ENCODE data around the gene SMIM33.
"Not testable (repeated sequence)": the region's sequence is repeated elsewhere in the genome, so short reads cannot be mapped to it uniquely, and the experiment has no call there.

SMIM33 gene

DNA sequence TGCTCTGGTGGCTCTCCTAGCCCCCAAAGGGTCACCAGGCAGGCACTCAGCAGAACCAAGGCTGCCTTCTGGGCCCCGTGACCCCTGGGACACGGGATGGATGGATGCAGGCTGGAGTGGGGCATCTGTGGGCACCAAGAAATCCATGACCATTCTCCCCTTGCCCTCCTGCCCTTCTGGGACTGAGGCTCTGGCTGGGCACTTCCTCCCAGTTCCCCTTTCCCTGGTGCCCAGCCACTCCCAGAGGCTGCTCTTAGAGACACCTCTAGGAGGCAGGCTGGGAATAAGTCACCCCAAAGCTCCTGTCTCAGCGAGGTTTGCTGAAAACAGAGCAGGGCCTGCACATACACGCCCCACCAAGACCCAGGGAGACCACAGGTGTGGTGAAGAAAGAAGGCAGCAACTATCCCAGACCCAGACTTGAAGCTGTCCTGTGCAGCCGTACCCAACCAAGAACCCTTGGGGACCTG lies 10.8 kb downstream of the SMIM33 start:
- peaks cover 31% of the 10 kb centered on the region for H3K4me1 ChIP-seq (ENCODE audit: control insufficient read depth, insufficient read depth, low read length, poor library complexity, severe bottlenecking)
- DNase-seq: no peak
- peak overlapping the region; percentile 58 for H3K4me3 ChIP-seq (ENCODE audit: insufficient read depth, low read depth, low read length, poor library complexity, severe bottlenecking)
- peak overlapping the region; percentile 84 for H3K27ac ChIP-seq (ENCODE audit: insufficient read depth, low read length, poor library complexity, severe bottlenecking)
- peaks cover 23% of the 10 kb centered on the region for H3K36me3 ChIP-seq (ENCODE audit: control insufficient read depth, insufficient read depth, low read length)
- no peaks in the 10 kb centered on the region for H3K9me3 ChIP-seq (ENCODE audit: control insufficient read depth, low read length)
- H3K27me3 ChIP-seq (replicated peaks; ENCODE audit: control insufficient read depth, insufficient read depth, low read length, poor library complexity, severe bottlenecking): no peaks in the 10 kb centered on the region

DNA sequence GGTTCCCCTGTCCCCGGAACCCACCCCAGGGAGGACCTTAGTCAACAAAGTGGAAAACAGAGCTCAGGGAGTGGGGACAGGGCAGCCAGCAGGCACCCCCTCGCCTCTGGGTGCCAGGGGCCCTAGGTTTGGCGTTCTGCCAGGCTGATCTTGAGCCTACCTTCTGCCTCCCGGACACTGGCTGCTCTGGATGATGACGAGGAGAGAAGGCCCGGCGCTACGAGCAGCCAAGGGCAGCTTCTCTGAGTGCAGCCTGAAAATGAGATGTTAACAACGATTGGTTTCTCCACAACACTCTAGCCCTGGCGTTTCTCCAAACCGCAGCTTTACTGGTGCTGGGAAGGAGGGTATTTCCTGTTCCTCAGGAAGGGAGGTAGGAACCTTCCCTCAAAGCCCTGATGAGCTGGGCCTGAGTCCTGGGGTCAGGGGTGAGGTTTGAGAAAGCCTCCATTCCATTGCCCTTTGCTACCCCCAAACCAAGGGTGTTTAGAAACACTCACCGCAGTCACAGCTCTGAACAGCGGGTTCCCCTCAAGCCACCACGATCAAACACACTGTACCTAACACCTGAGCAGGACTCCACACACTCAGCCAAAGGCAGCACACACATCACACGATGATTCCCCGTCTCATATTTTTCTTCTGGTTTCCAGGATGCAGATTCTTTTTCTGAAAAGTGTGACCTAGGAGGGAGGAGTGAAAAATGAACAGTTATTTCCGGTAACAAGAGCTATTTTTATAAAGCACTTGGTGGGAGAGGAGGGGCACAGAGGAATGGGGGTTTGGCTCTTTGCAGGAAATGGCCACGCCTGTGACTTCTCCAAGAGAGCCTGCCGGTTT lies 11.5 kb downstream of the SMIM33 start, which contains the start of gene STING1:
STING1 (minus strand) TSS at position 709 of the 840 bp plus-strand sequence. CDS start 1,054 bp downstream, outside the sequence.
- Histone ChIP-seq H3K27me3 (replicated peaks; ENCODE audit: control insufficient read depth, insufficient read depth, low read length, poor library complexity, severe bottlenecking) (no peaks in the 10 kb centered on the region), H3K4me3 (ENCODE audit: insufficient read depth, low read depth, low read length, poor library complexity, severe bottlenecking) (peak within 1 kb of the TSS; percentile 58), H3K4me1 (ENCODE audit: control insufficient read depth, insufficient read depth, low read length, poor library complexity, severe bottlenecking) (peaks cover 31% of the 10 kb centered on the region), H3K9me3 (ENCODE audit: control insufficient read depth, low read length) (no peaks in the 10 kb centered on the region), H3K27ac (ENCODE audit: insufficient read depth, low read length, poor library complexity, severe bottlenecking) (peak within 1 kb of the TSS; percentile 84), H3K36me3 (ENCODE audit: control insufficient read depth, insufficient read depth, low read length) (peaks cover 18% of the 10 kb centered on the region)
- peak; percentile 45 to 64 (median 56) for DNase-seq

DNA sequence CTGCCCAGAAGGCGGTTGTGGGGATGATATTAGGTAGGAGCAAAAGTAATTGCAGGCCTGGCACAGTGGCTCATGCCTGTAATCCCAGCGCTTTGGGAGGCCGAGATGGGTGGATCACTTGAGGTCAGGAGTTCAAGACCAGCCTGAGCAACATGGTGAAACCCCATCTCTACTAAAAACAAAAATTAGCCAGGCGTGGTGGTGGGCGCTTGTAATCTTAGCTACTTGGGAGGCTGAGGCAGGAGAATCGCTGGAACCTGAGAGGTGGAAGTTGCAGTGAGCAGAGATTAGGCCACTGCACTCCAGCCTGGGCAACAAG lies 12.0 kb downstream of the SMIM33 start:
- Histone ChIP-seq H3K36me3 (ENCODE audit: control insufficient read depth, insufficient read depth, low read length) (peaks cover 12% of the 10 kb centered on the region), H3K4me3 (ENCODE audit: insufficient read depth, low read depth, low read length, poor library complexity, severe bottlenecking) (peak overlapping the region; percentile 58), H3K27ac (ENCODE audit: insufficient read depth, low read length, poor library complexity, severe bottlenecking) (peak overlapping the region; percentile 84), H3K4me1 (ENCODE audit: control insufficient read depth, insufficient read depth, low read length, poor library complexity, severe bottlenecking) (peaks cover 31% of the 10 kb centered on the region)
- H3K9me3 ChIP-seq (ENCODE audit: control insufficient read depth, low read length); H3K27me3 ChIP-seq (replicated peaks; ENCODE audit: control insufficient read depth, insufficient read depth, low read length, poor library complexity, severe bottlenecking); DNase-seq: not testable (repeated sequence)

GRCh38 chr5:139486201-139486600 lies 15.4 kb downstream of the SMIM33 start:
- no peaks in the 10 kb centered on the region for H3K36me3 ChIP-seq (ENCODE audit: control insufficient read depth, insufficient read depth, low read length)
- no peak overlapping the region for H3K4me3 ChIP-seq (ENCODE audit: insufficient read depth, low read depth, low read length, poor library complexity, severe bottlenecking)
- H3K27ac ChIP-seq (ENCODE audit: insufficient read depth, low read length, poor library complexity, severe bottlenecking): no peak overlapping the region
- no peaks in the 10 kb centered on the region for H3K27me3 ChIP-seq (replicated peaks; ENCODE audit: control insufficient read depth, insufficient read depth, low read length, poor library complexity, severe bottlenecking)
- H3K4me1 ChIP-seq (ENCODE audit: control insufficient read depth, insufficient read depth, low read length, poor library complexity, severe bottlenecking): peaks cover 16% of the 10 kb centered on the region
- no peak for DNase-seq
- no peaks in the 10 kb centered on the region for H3K9me3 ChIP-seq (ENCODE audit: control insufficient read depth, low read length)

GRCh38 chr5:139488260-139488659 lies 17.5 kb downstream of the SMIM33 start:
- Histone ChIP-seq H3K4me3 (ENCODE audit: insufficient read depth, low read depth, low read length, poor library complexity, severe bottlenecking) (no peak overlapping the region), H3K9me3 (ENCODE audit: control insufficient read depth, low read length) (no peaks in the 10 kb centered on the region), H3K4me1 (ENCODE audit: control insufficient read depth, insufficient read depth, low read length, poor library complexity, severe bottlenecking) (peaks cover 6% of the 10 kb centered on the region), H3K27ac (ENCODE audit: insufficient read depth, low read length, poor library complexity, severe bottlenecking) (no peak overlapping the region), H3K27me3 (replicated peaks; ENCODE audit: control insufficient read depth, insufficient read depth, low read length, poor library complexity, severe bottlenecking) (no peaks in the 10 kb centered on the region), H3K36me3 (ENCODE audit: control insufficient read depth, insufficient read depth, low read length) (no peaks in the 10 kb centered on the region)
- DNase-seq: no peak

DNA sequence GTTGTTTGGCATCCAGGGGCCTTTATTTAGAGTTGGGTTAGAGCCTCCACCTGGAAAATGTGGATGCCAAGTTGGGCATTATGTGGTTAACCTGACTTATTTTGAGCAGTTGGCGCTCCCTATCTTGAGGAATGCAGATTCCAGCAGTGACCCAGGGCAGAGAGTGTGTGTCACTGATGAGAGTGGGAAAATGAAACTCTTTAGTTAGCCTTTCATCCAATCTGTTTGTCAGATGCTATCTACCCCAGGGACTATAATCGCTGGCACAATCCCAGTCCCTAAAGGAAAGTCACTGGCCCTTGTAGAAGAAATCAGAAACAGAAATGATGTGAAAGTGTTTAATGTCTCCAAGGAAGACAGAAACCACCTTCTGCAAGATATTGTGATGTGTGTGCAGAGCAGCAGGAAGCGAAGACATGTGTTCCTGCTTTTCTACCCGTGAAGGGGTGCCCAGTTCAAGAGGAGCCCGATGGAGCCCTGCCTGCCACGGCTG lies 21.9 kb downstream of the SMIM33 start:
- Histone ChIP-seq H3K36me3 (ENCODE audit: control insufficient read depth, insufficient read depth, low read length) (no peaks in the 10 kb centered on the region), H3K27me3 (replicated peaks; ENCODE audit: control insufficient read depth, insufficient read depth, low read length, poor library complexity, severe bottlenecking) (no peaks in the 10 kb centered on the region), H3K27ac (ENCODE audit: insufficient read depth, low read length, poor library complexity, severe bottlenecking) (no peak overlapping the region), H3K4me1 (ENCODE audit: control insufficient read depth, insufficient read depth, low read length, poor library complexity, severe bottlenecking) (peaks cover 4% of the 10 kb centered on the region), H3K9me3 (ENCODE audit: control insufficient read depth, low read length) (no peaks in the 10 kb centered on the region), H3K4me3 (ENCODE audit: insufficient read depth, low read depth, low read length, poor library complexity, severe bottlenecking) (no peak overlapping the region)
- DNase-seq: no peak

DNA sequence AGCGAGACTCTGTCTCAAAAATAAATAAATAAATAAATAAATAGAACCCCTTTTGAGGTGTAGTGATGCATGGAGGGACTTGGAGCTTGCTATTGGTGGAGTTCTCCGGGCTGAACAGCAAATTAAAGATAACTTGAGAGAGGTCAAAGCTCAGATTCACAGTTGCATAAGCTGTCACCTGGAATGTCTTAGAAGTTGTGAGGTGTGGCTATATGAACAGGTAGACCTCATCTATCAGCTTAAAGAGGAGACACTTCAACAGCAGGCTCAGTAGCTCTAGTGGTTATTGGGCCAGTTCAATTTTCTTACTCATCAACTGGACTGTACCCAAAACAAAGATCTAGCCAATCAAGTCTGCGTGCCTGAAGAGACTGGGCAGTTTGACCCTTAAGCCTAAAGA lies 23.5 kb downstream of the SMIM33 start:
- Histone ChIP-seq H3K4me1 (ENCODE audit: control insufficient read depth, insufficient read depth, low read length, poor library complexity, severe bottlenecking) (no peaks in the 10 kb centered on the region), H3K36me3 (ENCODE audit: control insufficient read depth, insufficient read depth, low read length) (no peaks in the 10 kb centered on the region), H3K27me3 (replicated peaks; ENCODE audit: control insufficient read depth, insufficient read depth, low read length, poor library complexity, severe bottlenecking) (no peaks in the 10 kb centered on the region), H3K9me3 (ENCODE audit: control insufficient read depth, low read length) (no peaks in the 10 kb centered on the region), H3K27ac (ENCODE audit: insufficient read depth, low read length, poor library complexity, severe bottlenecking) (no peak overlapping the region), H3K4me3 (ENCODE audit: insufficient read depth, low read depth, low read length, poor library complexity, severe bottlenecking) (no peak overlapping the region)
- no peak for DNase-seq

DNA sequence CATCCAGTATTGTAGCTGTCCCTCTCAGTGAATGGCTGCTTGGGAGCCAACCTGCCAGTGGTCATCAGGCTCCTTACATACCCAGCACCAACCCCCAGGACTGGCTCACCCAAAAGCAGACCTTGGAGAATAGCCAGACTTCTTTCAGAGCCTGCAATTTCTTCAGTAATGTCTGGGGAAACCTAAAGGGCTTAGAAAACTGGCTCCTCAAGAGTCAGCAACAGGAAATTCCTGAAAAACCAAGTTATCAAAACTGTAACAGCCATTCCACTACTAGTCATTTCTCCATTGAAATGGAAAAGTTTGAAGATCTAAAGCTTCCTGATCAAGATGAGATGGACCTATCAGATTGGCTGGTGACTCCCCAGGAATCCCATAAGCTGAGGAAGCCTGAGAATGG lies 24.0 kb downstream of the SMIM33 start:
- H3K27ac ChIP-seq (ENCODE audit: insufficient read depth, low read length, poor library complexity, severe bottlenecking): no peak overlapping the region
- no peaks in the 10 kb centered on the region for H3K36me3 ChIP-seq (ENCODE audit: control insufficient read depth, insufficient read depth, low read length)
- DNase-seq: no peak
- H3K4me3 ChIP-seq (ENCODE audit: insufficient read depth, low read depth, low read length, poor library complexity, severe bottlenecking): no peak overlapping the region
- no peaks in the 10 kb centered on the region for H3K4me1 ChIP-seq (ENCODE audit: control insufficient read depth, insufficient read depth, low read length, poor library complexity, severe bottlenecking)
- H3K9me3 ChIP-seq (ENCODE audit: control insufficient read depth, low read length): no peaks in the 10 kb centered on the region
- H3K27me3 ChIP-seq (replicated peaks; ENCODE audit: control insufficient read depth, insufficient read depth, low read length, poor library complexity, severe bottlenecking): no peaks in the 10 kb centered on the region

DNA sequence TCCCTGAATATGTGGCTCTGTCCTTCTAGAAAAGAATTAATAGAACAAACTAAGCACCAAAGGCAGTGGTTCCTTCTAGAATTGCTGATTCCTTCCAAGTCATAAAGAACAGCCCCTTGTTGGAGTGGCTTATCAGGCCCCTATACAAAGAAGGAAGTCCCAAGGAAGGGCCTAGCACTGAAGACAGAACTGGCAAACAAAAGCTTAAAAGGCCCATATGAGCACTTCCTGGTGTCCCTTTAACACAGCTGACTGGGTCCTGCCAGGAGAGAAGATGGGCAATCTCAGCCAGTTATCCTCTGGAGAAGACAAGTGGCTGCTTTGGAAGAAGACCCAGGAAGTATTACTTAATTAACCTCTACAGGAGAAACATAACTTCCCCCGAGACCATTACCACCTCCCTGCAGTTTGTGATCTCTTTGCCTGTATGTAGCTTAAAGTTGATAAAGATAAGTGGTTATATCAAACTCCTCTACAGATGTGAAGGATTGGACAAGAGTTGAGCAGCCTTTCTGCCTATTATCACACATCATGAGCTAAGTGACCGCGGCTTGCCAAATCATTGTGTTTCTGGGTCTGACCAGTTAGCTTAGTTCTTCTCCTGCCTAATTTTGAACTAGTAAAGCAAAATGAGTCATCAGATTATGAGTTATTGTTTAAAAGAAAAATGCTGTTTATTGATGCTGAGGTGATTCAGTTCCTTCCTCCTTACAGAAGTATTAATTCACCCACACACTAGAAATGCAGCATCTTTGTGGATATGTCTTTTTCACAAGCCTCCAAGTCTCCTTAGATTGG lies 25.0 kb downstream of the SMIM33 start:
- H3K27ac ChIP-seq (ENCODE audit: insufficient read depth, low read length, poor library complexity, severe bottlenecking): no peak overlapping the region
- H3K4me3 ChIP-seq (ENCODE audit: insufficient read depth, low read depth, low read length, poor library complexity, severe bottlenecking): no peak overlapping the region
- H3K36me3 ChIP-seq (ENCODE audit: control insufficient read depth, insufficient read depth, low read length): no peaks in the 10 kb centered on the region
- no peaks in the 10 kb centered on the region for H3K9me3 ChIP-seq (ENCODE audit: control insufficient read depth, low read length)
- no peak for DNase-seq
- no peaks in the 10 kb centered on the region for H3K4me1 ChIP-seq (ENCODE audit: control insufficient read depth, insufficient read depth, low read length, poor library complexity, severe bottlenecking)
- H3K27me3 ChIP-seq (replicated peaks; ENCODE audit: control insufficient read depth, insufficient read depth, low read length, poor library complexity, severe bottlenecking): no peaks in the 10 kb centered on the region

- no peak overlapping the region for H3K27ac ChIP-seq (ENCODE audit: insufficient read depth, low read length, poor library complexity, severe bottlenecking)
These were observed 30.6 kb downstream of the SMIM33 start for GRCh38 chr5:139501381-139501780.

More at GRCh38 chr5:139501381-139501780, 30.6 kb downstream of the SMIM33 start:
- Histone ChIP-seq H3K9me3 (ENCODE audit: control insufficient read depth, low read length) (no peaks in the 10 kb centered on the region), H3K27me3 (replicated peaks; ENCODE audit: control insufficient read depth, insufficient read depth, low read length, poor library complexity, severe bottlenecking) (no peaks in the 10 kb centered on the region), H3K36me3 (ENCODE audit: control insufficient read depth, insufficient read depth, low read length) (no peaks in the 10 kb centered on the region), H3K4me3 (ENCODE audit: insufficient read depth, low read depth, low read length, poor library complexity, severe bottlenecking) (no peak overlapping the region), H3K4me1 (ENCODE audit: control insufficient read depth, insufficient read depth, low read length, poor library complexity, severe bottlenecking) (no peaks in the 10 kb centered on the region)
- no peak for DNase-seq
